Gastrocnemius medialis (tissue), 4 donors: Measurements from ENCODE around the gene MAML3.

ENCODE experiments used
- CTCF ChIP-seq, 5 experiments: fragments of 450-650 bp in 3 of 5; fragments of 200-600 bp in 2 of 5; sonication (generic) in 2 of 5; IDR thresholded peaks in 4 of 5; conservative IDR thresholded peaks in 1 of 5; 1 replicate in 4 of 5; 2 replicates in 1 of 5; pipeline ENCODE4 v1.5.1; 2016 to 2019; ENCODE audit warnings: antibody characterized with exemption in 5 of 5, mild to moderate bottlenecking in 3 of 5, moderate library complexity in 3 of 5
- POLR2A ChIP-seq, 2 donors: fragments of 450-650 bp; IDR thresholded peaks; one replicate each; pipeline ENCODE4 v1.6.1; 2017; ENCODE audit warnings: antibody characterized with exemption in 2 of 2, mild to moderate bottlenecking in 2 of 2, moderate library complexity in 2 of 2

- TF ChIP-seq CTCF (IDR thresholded peaks at IDR 0.05 in 4 of 5, conservative IDR thresholded peaks at IDR 0.05 in 1 of 5) (no peak), POLR2A (IDR thresholded peaks at IDR 0.05) (no peak)
Observed at GRCh38 chr4:139988863-139989765, 164.9 kb downstream of the MAML3 start.
